SKM-1 treated with dmso at 0.1 percent for 144 hours (cell line): ENCODE measurements around the gene NUP37.

Experiments used
- DNase-seq: peaks from one replicate; lab custom pipeline; 2025; ENCODE audit not compliant: unreplicated experiment; lab: John Stamatoyannopoulos, UW

NUP37 gene

GRCh38 chr12:102031852-102032251 lies 88.1 kb downstream of the NUP37 start:
- no peak for DNase-seq

- no peak for DNase-seq
Measured at GRCh38 chr12:102029141-102029540, 90.8 kb downstream of the NUP37 start.

DNA sequence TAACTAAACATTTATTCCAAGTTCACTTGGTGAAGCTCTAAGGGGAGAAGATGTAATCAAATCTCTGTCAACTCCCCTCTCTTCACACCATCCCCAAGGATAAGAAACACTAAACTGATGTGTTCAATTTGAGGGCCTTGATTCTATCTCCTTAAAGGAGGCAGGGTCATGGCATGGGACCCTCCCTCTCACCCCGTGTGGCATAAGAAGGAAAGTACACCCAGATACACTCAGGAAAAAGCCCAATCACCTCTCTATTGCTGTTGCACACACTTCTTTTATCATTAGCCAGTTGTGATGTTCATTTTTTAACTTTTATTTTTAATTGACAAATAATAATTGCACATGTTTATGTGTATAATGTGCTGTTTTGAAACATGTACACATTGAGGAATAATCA lies 93.2 kb downstream of the NUP37 start:
- DNase-seq: no peak

GRCh38 chr12:102024765-102025164 lies 95.1 kb downstream of the NUP37 start:
- DNase-seq: no peak

DNA sequence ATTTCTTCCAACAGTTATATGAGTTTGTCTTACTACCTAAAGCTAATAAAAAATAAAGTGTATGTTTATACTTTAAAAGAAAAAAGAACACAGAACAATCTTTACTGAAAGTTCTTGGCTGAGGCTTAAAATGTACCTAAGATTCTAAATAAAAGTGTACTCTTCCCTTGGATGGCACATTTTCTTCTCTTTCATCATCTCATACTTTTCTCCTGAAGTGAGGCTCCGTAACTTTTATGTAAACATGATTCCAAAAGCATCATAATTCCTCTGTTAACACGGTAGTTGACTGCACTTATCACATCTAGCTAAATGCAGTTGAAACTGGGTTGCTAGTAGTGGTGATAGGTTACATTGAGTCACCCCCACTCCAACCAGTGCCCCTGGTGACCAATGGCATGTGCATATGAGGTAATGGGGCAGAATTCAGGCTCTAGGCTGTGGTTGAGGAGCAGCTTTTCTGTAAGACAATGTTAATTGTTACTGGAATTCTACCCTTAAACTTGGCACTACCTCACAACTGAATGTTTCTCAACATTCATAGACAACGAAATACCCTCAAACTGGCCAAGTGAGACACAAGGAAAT lies 96.5 kb downstream of the NUP37 start:
- DNase-seq: no peak
